ENCODE data around the gene DPEP3.

Gene DPEP3

GRCh38 chr16:67965668-67966548 lies 14.4 kb downstream of the DPEP3 start:
- H3K9me3 ChIP-seq (ENCODE audit: insufficient read depth, low read length), result no peaks in the 10 kb centered on the region
- H3K4me2 ChIP-seq (ENCODE audit: low read length), result no peak overlapping the region
- no peak overlapping the region for H2AFZ ChIP-seq (ENCODE audit: low read depth, low read length)
- no peaks in the 10 kb centered on the region for H3K27me3 ChIP-seq (ENCODE audit: low read depth, low read length)
- peaks cover 17% of the 10 kb centered on the region for H3K36me3 ChIP-seq (replicated peaks; ENCODE audit: low read depth, low read length)
- H4K20me1 ChIP-seq (ENCODE audit: insufficient read depth, low read length), result peaks cover 20% of the 10 kb centered on the region
- TF ChIP-seq CTCF (IDR thresholded peaks at IDR 0.05; ENCODE audit: low read depth, low read length) (no peak), EZH2phosphoT487 (IDR thresholded peaks at IDR 0.05; ENCODE audit: low read depth) (no peak)
- H3K4me3 ChIP-seq (ENCODE audit: low read length), result no peak overlapping the region
- no peak overlapping the region for H3K9ac ChIP-seq (ENCODE audit: low read length)
- no peak overlapping the region for H3K27ac ChIP-seq (ENCODE audit: low read length)
- H3K4me1 ChIP-seq (ENCODE audit: low read length), result peaks cover 12% of the 10 kb centered on the region; the same call in 1 of the 2 replicates
- H3K79me2 ChIP-seq (ENCODE audit: low read length), result peaks cover 14% of the 10 kb centered on the region

- Histone ChIP-seq H3K36me3 (replicated peaks; ENCODE audit: low read depth, low read length) (peaks cover 24% of the 10 kb centered on the region), H3K4me1 (ENCODE audit: low read length) (peaks cover 12% of the 10 kb centered on the region; the same call in 1 of the 2 replicates), H4K20me1 (ENCODE audit: insufficient read depth, low read length) (peaks cover 20% of the 10 kb centered on the region)
These were observed 15.7 kb downstream of the DPEP3 start for GRCh38 chr16:67964477-67965131.

GRCh38 chr16:67963662-67964321 lies 16.5 kb downstream of the DPEP3 start:
- Histone ChIP-seq H3K4me1 (ENCODE audit: low read length) (peaks cover 12% of the 10 kb centered on the region; the same call in 1 of the 2 replicates), H3K27me3 (ENCODE audit: low read depth, low read length) (no peaks in the 10 kb centered on the region), H3K4me2 (ENCODE audit: low read length) (no peak overlapping the region), H4K20me1 (ENCODE audit: insufficient read depth, low read length) (peaks cover 20% of the 10 kb centered on the region), H3K4me3 (ENCODE audit: low read length) (no peak overlapping the region), H3K9ac (ENCODE audit: low read length) (no peak overlapping the region), H3K9me3 (ENCODE audit: insufficient read depth, low read length) (no peaks in the 10 kb centered on the region), H3K36me3 (replicated peaks; ENCODE audit: low read depth, low read length) (peaks cover 28% of the 10 kb centered on the region), H3K27ac (ENCODE audit: low read length) (no peak overlapping the region), H2AFZ (ENCODE audit: low read depth, low read length) (no peak overlapping the region), H3K79me2 (ENCODE audit: low read length) (peaks cover 14% of the 10 kb centered on the region)
- TF ChIP-seq CTCF (IDR thresholded peaks at IDR 0.05; ENCODE audit: low read depth, low read length) (no peak), EZH2phosphoT487 (IDR thresholded peaks at IDR 0.05; ENCODE audit: low read depth) (no peak)

More at GRCh38 chr16:67964477-67965131, 15.7 kb downstream of the DPEP3 start:
- no peak overlapping the region for H3K4me3 ChIP-seq (ENCODE audit: low read length)
- no peaks in the 10 kb centered on the region for H3K27me3 ChIP-seq (ENCODE audit: low read depth, low read length)
- peaks cover 14% of the 10 kb centered on the region for H3K79me2 ChIP-seq (ENCODE audit: low read length)
- no peak overlapping the region for H3K27ac ChIP-seq (ENCODE audit: low read length)
- H2AFZ ChIP-seq (ENCODE audit: low read depth, low read length), result no peak overlapping the region
- TF ChIP-seq CTCF (IDR thresholded peaks at IDR 0.05; ENCODE audit: low read depth, low read length) (no peak), EZH2phosphoT487 (IDR thresholded peaks at IDR 0.05; ENCODE audit: low read depth) (no peak)
- H3K9me3 ChIP-seq (ENCODE audit: insufficient read depth, low read length), result no peaks in the 10 kb centered on the region
- H3K4me2 ChIP-seq (ENCODE audit: low read length), result no peak overlapping the region
- H3K9ac ChIP-seq (ENCODE audit: low read length), result no peak overlapping the region

- H3K4me2 ChIP-seq (ENCODE audit: low read length), result no peak overlapping the region
- H3K4me1 ChIP-seq (ENCODE audit: low read length), result peaks cover 12% of the 10 kb centered on the region; the same call in 1 of the 2 replicates
- H3K79me2 ChIP-seq (ENCODE audit: low read length), result peaks cover 14% of the 10 kb centered on the region
- no peak overlapping the region for H3K4me3 ChIP-seq (ENCODE audit: low read length)
- H4K20me1 ChIP-seq (ENCODE audit: insufficient read depth, low read length), result peaks cover 20% of the 10 kb centered on the region
- H2AFZ ChIP-seq (ENCODE audit: low read depth, low read length), result no peak overlapping the region
- H3K27ac ChIP-seq (ENCODE audit: low read length), result no peak overlapping the region
- H3K27me3 ChIP-seq (ENCODE audit: low read depth, low read length), result no peaks in the 10 kb centered on the region
- H3K9ac ChIP-seq (ENCODE audit: low read length), result no peak overlapping the region
- H3K9me3 ChIP-seq (ENCODE audit: insufficient read depth, low read length), result no peaks in the 10 kb centered on the region
- H3K36me3 ChIP-seq (replicated peaks; ENCODE audit: low read depth, low read length), result peaks cover 31% of the 10 kb centered on the region
- no peak for TF ChIP-seq CTCF (IDR thresholded peaks at IDR 0.05; ENCODE audit: low read depth, low read length)
- TF ChIP-seq EZH2phosphoT487 (IDR thresholded peaks at IDR 0.05; ENCODE audit: low read depth), result no peak
These were observed 17.0 kb downstream of the DPEP3 start for GRCh38 chr16:67963292-67963661.
